Tibial nerve (tissue), 4 donors: ENCODE data around the gene PGC. TPM values are rescaled to one million over a fixed set of nuclear protein-coding genes. Genes with fewer than 3 reads are reported as not detected.

ENCODE experiments used
- DNase-seq, 2 donors: peaks; one replicate each; pipeline ENCODE4 v3.0.0-alpha.2; 2019; ENCODE audit warnings: low spot score in 2 of 2
- H3K27ac ChIP-seq, 4 donors: fragments of 200-600 bp; sonication (generic) in 3 of 4; one replicate each; pipeline ENCODE4 v1.5.1; 2017 to 2019; ENCODE audit warnings: mild to moderate bottlenecking in 1 of 4
- H3K27me3 ChIP-seq, 2 donors: fragments of 200-600 bp; sonication (generic) in 1 of 2; one replicate each; pipeline versions ENCODE4 v1.5.1 to v1.6.0; 2017 to 2019
- H3K36me3 ChIP-seq, 3 donors: fragments of 200-600 bp; sonication (generic); one replicate each; pipeline ENCODE4 v1.5.1; 2018 to 2019
- H3K4me1 ChIP-seq, 4 donors: fragments of 200-600 bp; sonication (generic) in 3 of 4; one replicate each; pipeline ENCODE4 v1.5.1; 2017 to 2019
- H3K4me3 ChIP-seq, 4 donors: fragments of 200-600 bp; sonication (generic) in 3 of 4; one replicate each; pipeline ENCODE4 v1.5.1; 2017 to 2019; ENCODE audit warnings: mild to moderate bottlenecking in 1 of 4, moderate library complexity in 1 of 4
- H3K9me3 ChIP-seq, 4 donors: fragments of 200-600 bp; sonication (generic) in 3 of 4; one replicate each; pipeline ENCODE4 v1.5.1; 2017 to 2019
- CTCF ChIP-seq, 5 experiments: fragments of 200-600 bp in 3 of 5; fragments of 450-650 bp in 2 of 5; sonication (generic) in 3 of 5; IDR thresholded peaks; one replicate each; pipeline ENCODE4 v1.5.1; 2016 to 2019; ENCODE audit warnings: antibody characterized with exemption in 5 of 5, mild to moderate bottlenecking in 3 of 5, moderate library complexity in 2 of 5
- EP300 ChIP-seq, 2 donors: sonication (generic); formaldehyde crosslinking; IDR thresholded peaks; one replicate each; pipeline ENCODE4 v1.6.1; 2017; ENCODE audit warnings: antibody characterized with exemption in 2 of 2, mild to moderate bottlenecking in 1 of 2
- POLR2A ChIP-seq, 2 donors: fragments of 450-650 bp; IDR thresholded peaks; one replicate each; pipeline ENCODE4 v1.6.1; 2017; ENCODE audit warnings: antibody characterized with exemption in 2 of 2, mild to moderate bottlenecking in 2 of 2, moderate library complexity in 2 of 2
- WGBS, 2 donors: methylation state at CpG; one replicate each; pipeline ENCODE4 v1.1.5; 2018; 5-methylcytosine and 5-hydroxymethylcytosine counted together
- total RNA-seq, 4 donors: library from RNA; depleted of rRNA; stranded (reverse); fragments of >200 nt; gene quantifications; one replicate each; pipeline ENCODE4 v1.1.0, GENCODE V29; 2016

PGC gene
- total RNA-seq, 4 donors from 2014 or later, result not detected

DNA sequence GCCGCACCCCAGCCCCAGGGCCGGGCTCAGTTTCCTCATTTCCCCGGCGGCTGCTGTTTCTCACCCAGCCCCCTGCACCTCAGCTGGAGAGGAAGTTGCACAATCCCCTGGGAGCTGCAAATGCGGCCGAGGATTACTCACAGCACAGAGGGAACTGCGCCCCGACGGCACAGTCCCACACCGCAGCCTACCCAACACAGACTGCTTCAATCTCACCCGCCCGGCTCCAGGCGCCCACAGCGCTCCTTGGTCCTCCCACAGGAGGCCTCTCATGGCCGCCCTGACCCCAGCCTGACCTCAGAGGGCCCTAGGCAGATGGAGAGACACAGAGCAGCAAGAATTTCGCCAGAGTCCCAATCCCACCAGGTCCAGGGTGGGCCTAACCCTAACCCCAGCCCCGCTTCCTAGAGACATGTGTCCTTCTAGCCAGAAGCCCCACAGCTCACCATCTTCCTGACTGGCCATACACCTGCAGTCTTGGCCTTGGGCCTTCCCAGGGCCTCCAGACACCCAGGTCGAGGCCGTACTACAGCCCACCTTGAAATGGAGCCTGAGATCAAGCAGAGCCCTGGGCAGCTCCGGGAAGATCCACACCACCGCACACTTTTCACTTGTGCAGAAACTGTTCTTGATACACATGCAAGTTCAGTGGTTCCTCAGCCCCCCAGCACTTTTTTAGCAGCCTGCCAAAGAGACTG is 23.5 kb downstream of the PGC start:
- WGBS, 2 donors, result 36 to 48% methylated on average over 12 to 21 of the region's 21 CpGs
- DNase-seq, result peak; percentile 53 to 63
- peak overlapping the region; percentile 36 to 84 (median 74) for H3K27ac ChIP-seq
- peaks cover 0 to 10% (median 0%) of the 10 kb centered on the region in 3 donors for H3K36me3 ChIP-seq
- no peaks in the 10 kb centered on the region for H3K9me3 ChIP-seq
- peaks cover 0 to 79% (median 35%) of the 10 kb centered on the region in 4 donors for H3K4me1 ChIP-seq
- no peaks in the 10 kb centered on the region for H3K27me3 ChIP-seq
- peak in 1 of 2 donors; percentile 71 for TF ChIP-seq EP300 (IDR thresholded peaks at IDR 0.05)
- TF ChIP-seq POLR2A (IDR thresholded peaks at IDR 0.05), result no peak
- TF ChIP-seq CTCF (IDR thresholded peaks at IDR 0.05), result peak in 2 of 5 experiments; percentile 14 to 15
- H3K4me3 ChIP-seq, result peak overlapping the region in 2 of 4 donors; percentile 16 to 29

DNA sequence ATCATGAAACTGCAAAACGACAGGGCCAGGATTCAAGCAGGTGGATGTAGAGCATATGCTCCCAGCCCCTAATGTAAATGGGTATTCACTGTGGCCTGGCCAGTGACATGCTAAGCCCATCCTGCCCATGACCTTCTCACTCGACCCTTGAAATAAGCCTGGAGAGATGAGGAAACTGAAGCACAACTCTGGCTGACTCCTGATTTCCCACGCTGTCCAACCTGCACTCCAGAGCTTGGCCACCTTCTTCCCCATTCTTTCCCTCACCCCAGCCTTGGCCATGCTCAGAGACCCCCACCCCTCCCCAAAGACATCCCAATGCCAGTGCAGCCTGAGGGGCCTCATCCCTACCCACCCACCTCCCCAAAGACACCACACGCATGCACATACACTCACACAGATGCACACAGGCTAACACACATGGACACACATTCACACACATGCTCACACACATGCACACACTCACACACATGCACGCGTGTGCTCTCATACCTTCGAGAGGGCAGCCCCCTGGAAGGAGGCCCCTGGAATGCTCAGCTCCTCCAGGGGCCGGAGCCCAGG is 24.1 kb downstream of the PGC start:
- DNase-seq, result no peak
- H3K27ac ChIP-seq, result peak overlapping the region; percentile 36 to 84 (median 74)
- peak overlapping the region in 2 of 4 donors; percentile 16 to 29 for H3K4me3 ChIP-seq
- peaks cover 0 to 79% (median 36%) of the 10 kb centered on the region in 4 donors for H3K4me1 ChIP-seq
- 48 to 52% methylated on average over 8 of the region's 8 CpGs for WGBS, 2 donors
- no peaks in the 10 kb centered on the region for H3K27me3 ChIP-seq
- H3K36me3 ChIP-seq, result peaks cover 0 to 8% (median 0%) of the 10 kb centered on the region in 3 donors
- no peak for TF ChIP-seq POLR2A (IDR thresholded peaks at IDR 0.05)
- no peaks in the 10 kb centered on the region for H3K9me3 ChIP-seq

DNA sequence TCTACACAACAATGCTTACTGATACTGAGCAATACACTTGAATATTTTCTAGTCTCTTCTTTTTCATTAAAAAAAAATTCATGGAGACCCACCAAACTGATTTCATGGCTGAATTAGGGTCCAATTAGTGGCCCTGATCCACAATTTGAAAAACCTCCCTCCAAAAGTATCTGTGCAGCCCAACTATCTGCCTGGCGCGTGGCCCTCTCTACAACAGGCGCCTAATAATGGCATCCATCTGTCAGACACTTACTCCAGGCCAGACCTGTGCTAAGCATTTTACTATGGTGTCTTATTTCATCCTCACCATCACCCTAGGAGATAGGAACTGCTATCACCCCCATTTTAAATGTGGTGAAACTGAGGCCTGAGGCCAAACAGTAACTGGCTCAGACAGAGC is 25.8 kb downstream of the PGC start:
- Histone ChIP-seq H3K36me3 (no peaks in the 10 kb centered on the region), H3K4me1 (peaks cover 0 to 89% (median 49%) of the 10 kb centered on the region in 4 donors), H3K9me3 (no peaks in the 10 kb centered on the region), H3K4me3 (no peak overlapping the region), H3K27ac (no peak overlapping the region), H3K27me3 (no peaks in the 10 kb centered on the region)
- 96 to 99% methylated on average over 3 of the region's 3 CpGs for WGBS, 2 donors
- no peak for DNase-seq
- no peak for TF ChIP-seq CTCF (IDR thresholded peaks at IDR 0.05)
- TF ChIP-seq EP300 (IDR thresholded peaks at IDR 0.05), result no peak
- TF ChIP-seq POLR2A (IDR thresholded peaks at IDR 0.05), result no peak

DNA sequence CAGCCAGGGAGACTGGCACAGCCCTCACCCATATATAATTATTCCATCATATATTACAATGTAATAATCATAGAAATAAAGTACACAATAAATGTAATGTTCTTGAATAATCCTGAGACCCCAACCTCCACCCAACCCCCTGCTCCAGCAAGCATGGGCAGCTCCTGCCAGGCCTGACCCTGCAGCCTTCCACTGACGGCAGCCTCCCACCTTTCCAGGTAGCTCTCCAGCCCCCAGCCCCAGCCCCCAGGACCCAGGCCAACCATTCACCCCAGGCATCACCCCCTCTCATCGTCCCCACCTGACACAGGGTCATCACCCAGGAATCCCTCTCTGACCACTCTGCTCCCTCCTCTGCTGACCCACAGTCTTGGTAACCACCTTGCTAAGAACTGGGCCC is 26.4 kb downstream of the PGC start:
- TF ChIP-seq CTCF (IDR thresholded peaks at IDR 0.05), result no peak
- TF ChIP-seq POLR2A (IDR thresholded peaks at IDR 0.05), result no peak
- no peak for TF ChIP-seq EP300 (IDR thresholded peaks at IDR 0.05)
- DNase-seq, result no peak
- H3K36me3 ChIP-seq, result no peaks in the 10 kb centered on the region
- H3K4me1 ChIP-seq, result peaks cover 0 to 93% (median 51%) of the 10 kb centered on the region in 4 donors
- no peaks in the 10 kb centered on the region for H3K27me3 ChIP-seq
- H3K9me3 ChIP-seq, result no peaks in the 10 kb centered on the region
- H3K27ac ChIP-seq, result no peak overlapping the region
- 78 to 96% methylated on average over 2 of the region's 2 CpGs for WGBS, 2 donors
- no peak overlapping the region for H3K4me3 ChIP-seq

GRCh38 chr6:41720262-41720620 is 27.0 kb downstream of the PGC start:
- no peak overlapping the region for H3K4me3 ChIP-seq
- peaks cover 0 to 88% (median 50%) of the 10 kb centered on the region in 4 donors for H3K4me1 ChIP-seq
- no peaks in the 10 kb centered on the region for H3K9me3 ChIP-seq
- H3K27ac ChIP-seq, result peak overlapping the region in 2 of 4 donors; percentile 42 to 47
- WGBS, 2 donors, result 61% methylated on average over 3 of the region's 3 CpGs; no CpG with 5 or more reads in 1 of the 2 donors
- H3K27me3 ChIP-seq, result no peaks in the 10 kb centered on the region
- H3K36me3 ChIP-seq, result no peaks in the 10 kb centered on the region
- TF ChIP-seq CTCF (IDR thresholded peaks at IDR 0.05) (no peak), POLR2A (IDR thresholded peaks at IDR 0.05) (no peak)
- DNase-seq, result no peak
